SHP77 treated with DMSO at 0.1 percent for 48 hours (cell line): Measurements from ENCODE around the gene LRRC8C.

Experiments
- DNase-seq: peaks from one replicate; lab custom pipeline; 2025; lab: John Stamatoyannopoulos, UW

Gene LRRC8C

DNA sequence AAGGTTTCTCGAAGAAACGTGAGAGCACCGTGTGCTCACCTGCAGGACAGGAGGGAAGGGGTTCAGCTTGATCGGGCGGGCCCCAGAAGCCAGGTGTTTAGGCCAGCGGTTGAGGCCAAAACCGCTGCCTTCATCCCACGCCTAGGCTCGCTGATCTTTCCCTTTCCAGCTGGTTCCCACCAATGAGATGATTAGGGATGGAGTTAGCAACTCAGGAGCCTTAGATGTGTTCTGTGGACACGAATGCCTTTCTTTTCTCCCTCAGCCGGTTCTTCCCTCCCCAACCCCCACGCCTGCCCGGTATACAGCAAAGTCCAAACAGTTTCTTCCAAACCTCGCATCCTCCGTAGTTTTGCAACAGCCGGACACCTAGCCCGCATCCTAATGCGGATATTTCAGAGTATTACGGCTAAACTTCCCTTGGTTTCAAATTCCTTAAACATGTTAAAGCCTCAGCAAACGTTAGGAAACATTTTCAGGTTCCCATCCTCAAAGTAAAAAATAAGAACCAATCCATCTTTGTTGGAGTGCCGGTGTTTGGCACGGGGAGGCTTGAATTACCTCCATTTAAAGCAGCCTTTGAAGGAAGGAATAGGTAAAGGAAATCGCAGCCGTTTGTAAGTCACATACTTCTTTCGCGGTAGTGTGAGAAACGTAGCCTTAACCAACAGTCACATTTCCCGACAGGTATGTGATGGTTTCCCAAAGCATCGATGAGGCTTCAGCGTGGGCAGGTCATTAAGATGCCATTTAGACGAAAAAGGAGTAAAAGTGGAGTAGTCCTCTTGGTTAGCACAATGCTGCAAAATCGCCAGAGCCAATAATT, 1.1 kb downstream of the LRRC8C start:
- DNase-seq, result peak; percentile 14

- no peak for DNase-seq
Observed at GRCh38 chr1:89635825-89636815, 3.2 kb downstream of the LRRC8C start.

- DNase-seq, result no peak
Observed at GRCh38 chr1:89637496-89637895, 4.6 kb downstream of the LRRC8C start.

DNA sequence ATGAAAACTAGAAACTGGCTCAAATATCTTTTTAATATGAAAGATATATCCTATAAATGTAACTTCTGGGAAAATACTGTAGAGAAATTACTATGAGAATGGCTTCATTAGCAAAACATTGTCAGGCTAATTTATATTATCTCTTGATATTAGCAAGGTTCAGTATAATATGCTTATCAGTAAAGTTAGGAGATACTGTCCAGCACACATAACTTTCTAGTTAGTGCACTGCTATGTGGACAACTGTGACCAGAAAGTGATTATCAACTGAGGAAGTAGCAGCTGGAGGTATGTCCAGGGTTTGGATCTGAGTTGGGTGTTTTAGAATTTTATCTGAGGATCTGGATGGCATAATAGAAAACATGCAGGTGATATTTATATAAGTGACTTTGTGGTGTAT, 7.5 kb downstream of the LRRC8C start:
- no peak for DNase-seq

DNA sequence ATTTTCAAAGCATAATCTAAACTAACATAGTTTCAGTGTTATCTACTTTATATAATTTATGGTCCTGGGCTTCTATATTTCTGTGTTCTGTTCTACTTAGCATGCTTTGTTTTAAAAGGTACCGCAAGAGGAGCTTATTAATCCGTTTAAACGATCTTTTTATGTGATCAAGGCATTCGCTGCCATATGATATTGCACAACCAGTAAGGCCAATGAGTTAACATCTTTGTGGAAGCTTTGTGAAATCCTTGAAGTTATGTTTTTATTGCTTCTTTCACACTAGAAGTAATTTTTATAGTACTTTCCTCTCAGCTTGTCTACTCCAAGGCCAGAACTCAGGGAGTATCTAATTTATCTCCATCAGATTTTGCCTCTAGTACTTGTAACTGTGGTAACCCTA, 8.9 kb downstream of the LRRC8C start:
- DNase-seq, result no peak

- no peak for DNase-seq
Observed at GRCh38 chr1:89643577-89643976, 10.7 kb downstream of the LRRC8C start.

- no peak for DNase-seq
Observed at GRCh38 chr1:89644119-89644814, 11.3 kb downstream of the LRRC8C start.

DNA sequence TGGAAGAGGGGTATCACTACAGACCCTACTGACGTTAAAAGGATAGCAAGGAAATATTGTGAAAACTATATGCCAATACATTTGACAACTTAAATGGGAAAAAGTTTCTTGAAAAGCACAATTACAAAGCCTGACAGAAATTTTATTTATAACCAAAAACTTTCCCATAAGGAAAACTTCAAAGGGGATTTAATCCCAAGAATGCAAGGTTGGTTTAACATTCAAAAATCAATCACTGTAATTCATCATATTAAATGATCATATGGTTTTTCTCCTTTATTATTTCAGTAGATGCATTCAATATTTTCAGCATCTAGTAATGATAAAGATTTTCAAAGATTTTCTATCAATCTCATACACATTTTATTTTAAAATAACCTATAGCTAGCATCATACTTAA, 13.3 kb downstream of the LRRC8C start:
- no peak for DNase-seq

DNA sequence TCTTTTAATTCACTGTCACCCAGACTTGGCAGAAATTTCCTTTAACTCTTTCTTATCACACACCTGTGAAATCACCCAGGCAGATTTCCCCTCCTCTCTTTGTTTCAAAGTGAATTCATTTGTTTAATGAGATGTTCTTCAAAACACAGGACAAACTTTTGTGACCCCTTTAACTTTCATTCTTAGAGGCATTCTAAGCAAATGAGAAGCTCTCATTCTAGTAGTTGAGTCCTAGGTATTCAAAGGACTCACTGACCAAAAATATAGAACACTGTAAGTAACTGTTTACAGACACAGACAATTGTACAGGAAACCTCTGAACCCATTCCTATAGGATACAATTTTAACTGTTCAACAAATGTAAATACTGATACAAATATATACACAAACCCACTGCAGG, 16.9 kb downstream of the LRRC8C start:
- no peak for DNase-seq

DNA sequence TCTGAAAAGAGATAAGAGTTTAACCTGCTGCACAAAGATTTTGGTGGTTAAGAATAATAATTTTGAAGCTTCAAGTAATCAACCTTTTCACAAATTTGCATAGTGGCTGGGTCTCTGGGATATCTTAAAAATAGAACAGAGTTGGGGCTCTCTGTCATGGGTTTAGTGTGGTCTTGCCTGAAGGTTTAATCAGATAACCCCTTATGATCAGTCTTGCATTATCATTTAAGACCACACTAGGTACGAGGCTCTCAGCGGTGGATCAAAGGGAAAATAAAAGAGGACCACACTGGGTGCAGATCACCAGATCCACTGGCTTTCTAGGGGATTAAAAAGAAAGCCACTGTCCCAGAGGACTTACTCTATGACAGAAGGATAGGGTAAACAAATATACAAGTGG, 19.5 kb downstream of the LRRC8C start:
- no peak for DNase-seq

DNA sequence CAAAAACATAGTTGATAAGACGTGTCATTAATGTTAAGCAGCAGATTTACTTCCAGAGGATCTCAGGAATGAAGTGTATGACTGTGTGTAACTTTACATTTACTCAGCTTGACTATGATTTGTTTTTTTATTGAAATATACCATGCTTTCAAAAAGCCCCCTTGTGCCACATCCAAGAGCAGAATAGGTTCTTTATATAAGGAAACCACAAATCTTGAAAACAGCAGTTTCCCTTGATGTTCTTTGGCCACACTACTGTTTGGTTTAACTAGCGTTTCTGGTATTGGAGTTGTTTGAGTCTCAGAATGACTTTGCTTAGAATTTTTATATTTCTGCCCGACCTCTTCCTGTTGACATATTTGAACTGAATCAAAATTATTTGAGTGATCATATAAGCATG, 25.0 kb downstream of the LRRC8C start:
- no peak for DNase-seq

GRCh38 chr1:89659322-89660081, 26.6 kb downstream of the LRRC8C start:
- DNase-seq, result no peak

DNA sequence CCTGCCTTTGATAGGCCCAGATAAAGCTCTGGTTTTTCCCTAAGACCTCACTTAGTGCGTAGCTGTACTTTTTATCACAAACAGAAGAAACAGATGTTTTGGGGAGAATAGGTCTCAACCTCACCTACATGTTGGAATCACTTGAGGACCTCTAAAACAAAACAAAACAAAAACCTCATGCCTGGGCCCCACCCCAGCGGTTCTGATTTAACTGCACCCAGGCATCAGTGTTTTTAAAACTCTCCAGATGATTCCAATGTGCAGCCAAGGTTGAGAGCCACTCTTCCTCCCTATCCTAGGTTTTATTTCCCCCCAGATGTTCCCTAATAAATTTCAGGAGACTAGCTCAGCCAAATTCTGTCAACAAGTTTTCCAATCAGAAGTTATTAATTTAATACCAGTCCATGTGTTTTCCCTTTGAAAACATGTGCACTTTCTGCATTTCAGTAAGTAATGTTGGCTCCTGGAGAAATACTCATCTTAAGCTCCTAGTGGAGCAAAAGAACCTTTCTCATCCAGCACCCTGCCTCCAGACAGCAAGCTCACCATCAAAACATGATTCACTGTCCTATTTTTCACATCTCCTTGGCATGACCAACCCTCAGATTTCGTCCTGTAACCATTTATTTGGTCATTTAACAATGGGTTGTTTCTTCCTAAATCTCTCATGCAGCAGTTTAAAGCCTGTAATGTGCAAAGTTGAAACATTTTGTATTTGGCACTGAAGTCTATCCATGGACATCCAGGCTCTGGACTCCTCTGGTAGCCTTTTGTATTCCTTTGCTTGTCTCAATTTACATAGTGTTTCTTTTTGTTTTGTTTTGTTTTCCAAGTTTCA, 27.5 kb downstream of the LRRC8C start:
- no peak for DNase-seq

DNA sequence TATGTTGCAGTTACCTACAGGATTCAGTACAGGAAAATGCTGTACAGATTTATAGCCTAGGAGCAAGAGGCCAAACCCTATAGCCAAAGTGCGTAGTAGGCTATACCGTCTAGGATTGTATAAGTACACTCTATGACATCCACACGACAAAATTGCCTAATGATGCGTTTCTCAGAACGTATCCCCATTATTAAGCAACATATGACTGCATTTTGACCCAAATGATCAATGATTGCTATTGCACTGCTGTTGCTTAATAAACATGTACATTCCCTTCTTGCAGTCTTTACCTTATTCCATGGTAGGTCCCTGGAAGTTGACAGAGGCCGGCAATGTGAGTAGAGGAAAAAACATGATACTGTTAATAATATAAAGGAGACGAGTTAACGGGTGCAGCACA, 33.0 kb downstream of the LRRC8C start:
- DNase-seq, result no peak

- no peak for DNase-seq
Observed at GRCh38 chr1:89666640-89667039, 33.7 kb downstream of the LRRC8C start.

GRCh38 chr1:89667691-89668090, 34.8 kb downstream of the LRRC8C start:
- no peak for DNase-seq

GRCh38 chr1:89668961-89669360, 36.0 kb downstream of the LRRC8C start:
- DNase-seq, result no peak

GRCh38 chr1:89669441-89669840, 36.5 kb downstream of the LRRC8C start:
- DNase-seq, result no peak

DNA sequence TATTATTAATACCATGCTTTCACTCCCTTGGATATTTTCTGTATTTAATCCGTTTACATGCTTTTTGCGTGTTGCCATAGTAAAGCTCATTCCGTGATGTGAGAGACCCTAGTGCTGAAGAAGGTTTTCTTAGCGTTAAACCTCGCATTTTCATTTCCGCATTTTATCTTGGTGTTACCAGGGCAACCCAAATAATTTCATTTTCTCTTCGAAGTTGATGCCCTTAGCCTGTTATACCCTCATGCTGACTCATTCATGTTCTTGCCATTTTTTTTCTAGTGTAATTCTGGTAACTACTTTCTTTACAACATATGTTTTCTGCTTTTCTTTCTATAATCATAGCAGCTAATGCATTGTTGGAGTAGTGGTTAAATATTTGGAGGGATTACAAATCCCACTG, 37.2 kb downstream of the LRRC8C start:
- no peak for DNase-seq

DNA sequence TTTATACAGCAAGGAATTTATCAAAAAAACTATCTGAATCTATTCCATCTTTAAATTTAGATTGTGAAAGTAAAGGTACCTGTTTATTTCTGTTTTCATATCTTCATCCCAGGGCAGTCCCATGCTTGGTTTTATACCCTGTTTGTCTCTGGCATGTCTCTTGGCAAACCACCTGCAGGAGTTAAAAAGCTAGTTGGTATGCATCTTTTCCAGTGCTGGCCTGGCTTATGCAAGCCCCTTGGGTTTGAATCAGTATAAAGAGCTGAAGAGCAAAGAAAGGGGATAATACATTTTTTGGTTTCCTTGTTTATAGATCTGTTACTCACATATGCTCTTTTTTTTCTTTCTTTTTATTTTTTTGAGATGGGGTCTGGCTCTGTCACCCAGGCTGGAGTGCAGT, 37.8 kb downstream of the LRRC8C start:
- no peak for DNase-seq
